NCI-H128 (cell line): ENCODE data around the gene TST.

Experiments used
- DNase-seq: peaks from one replicate; lab custom pipeline; 2025; ENCODE audit not compliant: unreplicated experiment; lab: John Stamatoyannopoulos, UW

TST gene

GRCh38 chr22:37054056-37054395, 34.8 kb upstream of the TST start:
- DNase-seq, result no peak

DNA sequence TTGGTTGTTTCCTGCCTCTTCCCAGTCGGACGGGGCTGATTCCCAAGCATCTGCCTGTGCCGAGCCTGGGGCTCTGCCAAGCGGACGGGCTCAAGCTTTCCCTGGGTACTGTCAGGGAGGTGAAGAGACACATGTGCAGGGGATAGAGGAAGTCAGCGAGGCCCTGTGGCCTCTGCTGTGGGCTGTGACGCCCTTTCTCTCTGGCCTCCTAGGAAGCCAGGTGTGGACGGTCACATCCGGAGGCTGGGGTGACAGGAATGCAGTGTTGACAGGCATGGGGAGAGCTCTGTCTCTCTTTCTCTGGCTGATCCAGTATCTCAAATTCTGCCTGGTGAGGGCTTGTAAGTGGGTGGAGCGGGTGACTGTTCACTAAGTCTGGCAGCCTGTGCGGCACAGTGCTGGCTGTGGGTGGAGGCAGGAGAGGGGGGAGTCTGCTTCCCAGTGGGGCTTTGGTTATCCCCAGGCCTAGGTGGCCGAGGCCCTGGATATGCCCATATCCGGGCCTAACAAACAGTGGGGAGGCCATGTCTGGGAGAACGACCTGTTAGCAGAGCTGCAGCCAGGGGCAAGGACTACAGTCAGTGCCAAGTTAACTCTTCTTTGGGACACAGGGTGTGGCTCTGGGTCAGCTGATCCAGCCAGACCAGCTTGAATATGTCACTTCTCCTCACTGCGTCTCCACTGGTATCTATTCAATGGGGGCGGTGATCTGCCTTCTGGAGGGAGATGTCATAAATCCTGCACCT, 34.2 kb upstream of the TST start:
- no peak for DNase-seq

- DNase-seq, result no peak
Observed at GRCh38 chr22:37052386-37053309, 33.4 kb upstream of the TST start.

GRCh38 chr22:37051391-37052385, 32.4 kb upstream of the TST start, which contains the start of gene KCTD17:
KCTD17 (plus strand) TSS chr22:37051742; CDS start chr22:37051761, 19 bp downstream.
- no peak for DNase-seq

- no peak for DNase-seq
Observed at GRCh38 chr22:37050913-37051312, 31.7 kb upstream of the TST start.

DNA sequence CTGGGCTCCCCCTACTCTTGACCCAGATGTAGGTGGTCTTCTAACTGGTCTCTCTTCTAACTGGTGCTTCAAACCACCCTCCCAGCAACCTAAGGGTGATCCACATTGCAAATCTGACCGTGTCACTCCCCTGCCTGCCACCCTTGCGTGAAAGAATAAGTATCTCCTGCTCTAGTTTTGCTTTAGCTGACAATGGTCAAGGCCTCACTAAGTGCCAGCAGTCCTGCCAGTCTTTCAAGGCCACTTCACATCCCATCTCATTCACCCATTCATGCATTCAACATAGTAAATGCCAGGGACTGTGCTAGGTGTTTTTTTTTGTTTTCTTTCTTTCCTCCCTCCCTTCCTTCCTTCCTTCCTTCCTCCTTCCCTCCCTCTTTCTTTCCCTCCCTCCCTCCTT, 30.0 kb upstream of the TST start:
- DNase-seq, result no peak

GRCh38 chr22:37048133-37048532, 28.9 kb upstream of the TST start:
- no peak for DNase-seq

DNA sequence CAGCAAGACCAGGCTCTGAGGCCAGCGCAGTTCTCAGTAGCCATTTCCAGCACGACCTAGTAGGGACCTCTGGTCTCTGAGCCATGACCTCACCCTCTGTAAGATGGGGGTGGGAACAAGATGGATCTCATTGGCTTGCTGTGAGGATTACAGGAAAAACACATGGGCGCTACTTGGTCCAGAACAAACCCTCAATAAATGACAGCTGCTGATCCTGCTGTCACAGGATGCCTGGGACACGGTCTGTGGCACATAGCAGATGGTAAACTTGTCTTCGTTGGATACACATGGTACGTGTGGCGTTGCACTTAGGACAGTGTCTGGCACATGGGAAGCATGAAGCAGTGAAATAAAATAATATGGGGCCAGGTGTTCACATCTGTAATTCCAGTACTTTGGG, 27.8 kb upstream of the TST start:
- DNase-seq, result no peak

GRCh38 chr22:37046589-37046988, 27.3 kb upstream of the TST start:
- no peak for DNase-seq

DNA sequence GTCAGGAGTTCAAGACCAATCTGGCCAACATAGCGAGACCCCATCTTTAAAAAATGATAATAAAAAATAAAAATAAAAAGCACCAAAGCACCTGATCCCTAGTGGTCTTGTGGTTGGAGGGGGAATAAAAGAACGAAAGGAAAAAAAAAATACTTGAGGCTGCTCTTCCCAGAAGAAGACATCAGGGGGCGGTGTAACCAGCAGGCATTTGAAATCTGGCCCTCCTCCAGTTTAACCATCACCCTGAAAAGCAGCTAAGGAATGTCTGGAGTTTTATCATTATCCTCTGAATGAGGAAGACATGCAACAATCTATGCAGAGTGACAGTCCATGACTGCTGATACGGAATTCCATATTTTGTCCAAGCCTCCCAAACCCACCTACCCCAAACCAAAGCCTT, 26.7 kb upstream of the TST start:
- no peak for DNase-seq

GRCh38 chr22:37044634-37045625, 25.7 kb upstream of the TST start:
- DNase-seq, result no peak

DNA sequence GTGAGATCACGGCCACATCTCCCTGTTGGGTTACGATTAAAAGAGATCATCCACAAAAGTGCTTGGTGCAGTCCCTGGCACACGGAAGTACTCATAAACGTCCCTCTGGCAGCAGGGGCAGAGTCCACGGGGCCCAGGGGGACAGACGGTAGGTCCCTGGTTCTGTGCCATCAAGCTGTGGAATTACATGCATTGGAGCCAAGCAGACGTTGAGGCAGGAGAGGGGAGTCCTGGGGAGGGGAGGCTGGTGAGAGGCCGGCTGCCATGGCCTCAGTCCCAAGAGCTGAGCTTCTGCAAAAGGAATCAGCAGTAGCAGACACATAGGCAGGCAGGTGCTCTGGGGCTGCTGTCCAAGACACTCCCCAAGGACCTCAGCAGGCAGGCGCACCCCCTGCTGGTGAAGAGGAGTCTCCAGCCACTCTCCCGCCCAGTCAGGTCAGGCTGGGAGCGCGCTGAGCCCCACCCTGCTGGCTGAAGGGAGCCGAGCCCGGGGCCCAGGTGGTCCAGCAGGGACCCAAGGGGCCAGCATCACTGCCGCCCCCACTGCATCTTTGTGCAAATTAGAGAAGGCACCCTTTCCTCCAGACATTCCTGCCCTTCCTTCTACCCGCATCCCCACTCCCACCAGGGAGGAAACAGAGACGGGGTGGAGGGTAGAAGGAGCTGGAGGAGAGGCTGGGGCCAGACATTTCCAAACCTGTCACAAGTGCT, 24.7 kb upstream of the TST start:
- no peak for DNase-seq

DNA sequence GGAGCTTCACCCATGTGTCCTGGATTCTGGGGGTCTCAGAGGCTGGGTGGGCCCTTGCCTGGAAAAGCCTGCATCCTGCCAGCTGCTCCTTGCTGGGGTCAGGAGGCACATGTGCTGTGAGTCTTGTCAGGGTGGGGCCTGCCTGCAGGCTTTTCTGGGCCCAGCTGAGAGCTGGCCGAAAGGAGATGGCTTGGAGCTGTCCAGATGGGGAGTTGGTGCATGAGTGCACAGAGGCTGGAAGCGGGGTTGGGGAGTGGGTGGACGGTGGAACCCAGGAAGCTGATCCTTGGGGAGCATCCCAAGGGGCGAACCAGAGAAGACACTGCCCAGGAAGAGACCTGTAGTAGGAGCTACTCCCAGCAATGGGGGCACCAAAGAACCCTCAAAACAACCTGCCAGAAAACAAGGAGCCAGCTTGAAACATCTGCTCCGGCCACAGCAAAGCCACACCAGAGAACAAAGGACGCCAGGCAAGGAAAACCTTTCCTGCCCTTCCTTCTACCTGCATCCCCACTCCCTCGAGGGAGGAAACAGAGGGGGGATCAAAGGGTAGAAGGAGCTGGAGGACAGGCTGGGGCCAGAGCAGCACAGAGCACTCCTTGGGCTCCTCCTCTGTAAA, 24.1 kb upstream of the TST start:
- DNase-seq, result no peak

- no peak for DNase-seq
Observed at GRCh38 chr22:37039466-37039865, 20.2 kb upstream of the TST start.

GRCh38 chr22:37037669-37038068, 18.4 kb upstream of the TST start:
- no peak for DNase-seq

DNA sequence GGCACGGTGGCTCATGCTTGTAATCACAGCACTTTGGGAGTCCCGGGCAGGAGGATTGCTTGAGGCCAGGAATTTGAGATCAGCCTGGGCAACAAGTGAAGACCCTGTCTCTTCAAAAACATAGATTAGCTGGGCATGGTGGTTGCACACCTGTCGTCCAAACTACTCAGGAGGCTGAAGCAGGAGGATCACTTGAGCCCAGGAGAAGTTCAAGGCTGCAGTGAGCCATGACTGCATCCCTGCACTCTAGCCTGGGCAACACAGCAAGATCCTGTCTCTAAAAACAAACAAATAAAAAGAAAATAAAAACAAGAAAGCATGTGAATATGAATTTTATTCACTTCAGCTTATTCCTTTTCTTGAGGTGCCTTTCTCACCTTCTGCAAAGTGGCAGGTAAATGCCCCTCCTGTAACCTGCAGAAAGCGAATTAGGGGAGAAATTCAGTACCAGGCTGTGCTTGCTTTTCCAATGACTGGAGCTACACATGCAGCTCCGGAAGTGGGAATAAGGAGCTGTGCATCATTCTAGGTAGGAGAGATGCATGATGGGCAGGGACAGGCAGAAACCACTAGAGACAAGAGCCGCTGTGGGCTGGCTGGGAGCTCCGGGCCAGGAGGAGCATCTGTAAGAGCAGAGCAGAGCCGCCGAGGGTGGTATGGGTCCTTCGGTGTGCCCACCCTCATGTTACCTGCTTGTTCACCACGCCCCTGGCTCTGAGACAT, 17.6 kb upstream of the TST start:
- no peak for DNase-seq

DNA sequence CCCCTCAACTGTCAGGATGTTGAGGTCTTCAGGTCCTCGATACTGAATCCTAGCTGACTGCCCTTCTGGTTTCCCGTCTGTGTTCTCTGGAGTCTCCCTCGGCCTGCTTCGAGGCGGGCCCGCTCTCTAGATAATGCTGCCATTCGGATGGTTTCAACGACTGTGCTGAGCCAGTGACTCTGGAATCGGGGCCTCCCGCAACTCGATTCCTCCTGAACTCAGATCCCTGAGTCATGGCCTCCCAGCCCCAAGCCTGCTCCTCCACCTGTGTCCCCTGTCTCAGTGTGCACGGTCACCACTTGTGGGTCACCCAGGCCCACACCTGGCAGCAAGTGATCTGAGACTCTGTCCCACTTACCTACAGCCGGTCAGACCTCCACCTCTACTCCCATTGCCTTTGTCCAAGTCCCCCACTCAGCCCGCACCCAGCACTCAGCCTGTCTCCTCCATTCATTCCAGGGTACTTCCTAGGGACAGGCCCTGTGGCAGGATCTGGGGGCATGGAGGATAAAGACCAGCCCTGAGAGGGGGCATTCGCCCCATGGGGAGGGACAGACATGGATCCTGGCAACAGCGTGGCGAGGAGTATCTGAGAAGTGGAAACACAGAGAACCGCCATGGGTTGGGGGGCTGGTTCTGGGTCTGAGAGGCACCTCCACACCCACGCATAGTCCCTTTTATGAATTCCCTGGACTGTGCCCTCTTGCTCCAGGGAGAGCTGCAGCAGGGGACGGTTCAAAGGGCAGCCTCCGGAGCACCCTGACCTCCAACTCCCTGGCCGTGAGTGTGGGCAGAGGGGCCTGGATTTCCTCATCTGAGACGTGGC, 14.6 kb upstream of the TST start:
- DNase-seq, result no peak
